Mesenchymal stem cell (in vitro differentiated cells and primary cell): ENCODE measurements around the gene CTSC.

Experiments used
- DNase-seq: peaks from one replicate; pipeline ENCODE4 v3.0.0-alpha.2; 2013
- H2AFZ ChIP-seq: one replicate; pipeline ENCODE4 v1.6.1; 2013; ENCODE audit warnings: low read depth, mild to moderate bottlenecking, control low read depth, inconsistent platforms, low read length, moderate library complexity
- H2AK5ac ChIP-seq: 2 replicates; pipeline ENCODE4 v1.6.1; 2013; ENCODE audit warnings: low read length, moderate library complexity, mild to moderate bottlenecking, inconsistent platforms; ENCODE audit not compliant: severe bottlenecking
- H2BK120ac ChIP-seq: one replicate; pipeline ENCODE4 v1.6.1; 2013; ENCODE audit warnings: low read depth, mild to moderate bottlenecking, inconsistent platforms, low read length, moderate library complexity
- H2BK12ac ChIP-seq, 2 experiments: one replicate each; pipeline ENCODE4 v1.6.1; 2013; ENCODE audit warnings: inconsistent platforms in 2 of 2, low read length in 2 of 2, mild to moderate bottlenecking in 2 of 2, moderate library complexity in 2 of 2, control low read depth in 1 of 2
- H2BK15ac ChIP-seq: one replicate; pipeline ENCODE4 v1.6.1; 2013; ENCODE audit warnings: mild to moderate bottlenecking, low read depth, inconsistent platforms; ENCODE audit not compliant: poor library complexity, severe bottlenecking
- H2BK5ac ChIP-seq: 2 replicates; pipeline ENCODE4 v1.6.1; 2013; ENCODE audit warnings: low read depth, mild to moderate bottlenecking, low read length, control low read depth, inconsistent platforms; ENCODE audit not compliant: poor library complexity, severe bottlenecking
- H3K14ac ChIP-seq, 2 experiments: one replicate each; pipeline ENCODE4 v1.6.1; 2013; ENCODE audit warnings: inconsistent platforms in 2 of 2, low read length in 2 of 2, control low read depth in 1 of 2, mild to moderate bottlenecking in 1 of 2, moderate library complexity in 1 of 2
- H3K18ac ChIP-seq, 2 experiments: one replicate each; pipeline ENCODE4 v1.6.1; 2013; ENCODE audit warnings: inconsistent platforms in 2 of 2, low read length in 2 of 2, control low read depth in 1 of 2, low read depth in 1 of 2, mild to moderate bottlenecking in 1 of 2
- H3K23ac ChIP-seq, 2 experiments: one replicate each; pipeline ENCODE4 v1.6.1; 2013; ENCODE audit warnings: inconsistent platforms in 2 of 2, low read length in 2 of 2, mild to moderate bottlenecking in 2 of 2, moderate library complexity in 2 of 2, control low read depth in 1 of 2
- H3K27ac ChIP-seq: 2 replicates; pipeline ENCODE4 v1.5.1; 2013; ENCODE audit warnings: mild to moderate bottlenecking, moderate library complexity, low read length, control low read depth, inconsistent platforms; ENCODE audit not compliant: poor library complexity, severe bottlenecking
- H3K27me3 ChIP-seq, 2 experiments: 2 replicates each; pipeline versions ENCODE4 v1.6.1 to v1.7.0; 2013; ENCODE audit warnings: low read length in 2 of 2, mild to moderate bottlenecking in 2 of 2, moderate library complexity in 2 of 2, control low read depth in 1 of 2, inconsistent platforms in 1 of 2; ENCODE audit not compliant: control insufficient read depth in 1 of 2, insufficient read depth in 1 of 2
- H3K36me3 ChIP-seq, 2 experiments: 2 replicates each; pipeline versions ENCODE4 v1.6.1 to v1.7.0; 2013; ENCODE audit warnings: low read length in 2 of 2, control low read depth in 1 of 2, inconsistent platforms in 1 of 2, low read depth in 1 of 2, mild to moderate bottlenecking in 1 of 2; ENCODE audit not compliant: insufficient read depth in 2 of 2, control insufficient read depth in 1 of 2
- H3K4ac ChIP-seq, 2 experiments: one replicate each; pipeline ENCODE4 v1.6.1; 2013; ENCODE audit warnings: inconsistent platforms in 2 of 2, low read length in 2 of 2, mild to moderate bottlenecking in 2 of 2, moderate library complexity in 2 of 2, control low read depth in 1 of 2, low read depth in 1 of 2
- H3K4me1 ChIP-seq: 2 replicates; pipeline ENCODE4 v1.6.1; 2013; ENCODE audit warnings: low read depth, low read length, control low read depth; ENCODE audit not compliant: control insufficient read depth, insufficient read depth
- H3K4me2 ChIP-seq: 2 replicates; pipeline ENCODE4 v1.6.1; 2013; ENCODE audit warnings: low read length, mild to moderate bottlenecking, inconsistent platforms; ENCODE audit not compliant: poor library complexity, severe bottlenecking
- H3K4me3 ChIP-seq, 2 experiments: 2 replicates each; pipeline versions ENCODE4 v1.5.1 to v1.7.0; 2013; ENCODE audit warnings: low read length in 2 of 2, mild to moderate bottlenecking in 2 of 2, control low read depth in 1 of 2, low read depth in 1 of 2; ENCODE audit not compliant: insufficient read depth in 1 of 2
- H3K79me1 ChIP-seq: replicated peaks from 2 replicates; pipeline ENCODE4 v1.6.1; 2013; ENCODE audit warnings: mild to moderate bottlenecking, control low read depth, low read length, inconsistent platforms; ENCODE audit not compliant: poor library complexity, severe bottlenecking
- H3K9ac ChIP-seq: 2 replicates; pipeline ENCODE4 v1.7.0; 2013; ENCODE audit warnings: mild to moderate bottlenecking, low read length, moderate library complexity
- H3K9me3 ChIP-seq: 2 replicates; pipeline ENCODE4 v1.7.0; 2013; ENCODE audit warnings: mild to moderate bottlenecking, low read length; ENCODE audit not compliant: control insufficient read depth
- H4K8ac ChIP-seq: one replicate; pipeline ENCODE4 v1.6.1; 2013; ENCODE audit warnings: inconsistent platforms, mild to moderate bottlenecking, low read length, moderate library complexity
- H4K91ac ChIP-seq: one replicate; pipeline ENCODE4 v1.6.1; 2013; ENCODE audit warnings: mild to moderate bottlenecking, low read length, inconsistent platforms
- WGBS: methylation state at CpG from one replicate; pipeline ENCODE4 v1.1.7; 2013; ENCODE audit warnings: mixed read lengths; 5-methylcytosine and 5-hydroxymethylcytosine counted together

CTSC gene

DNA sequence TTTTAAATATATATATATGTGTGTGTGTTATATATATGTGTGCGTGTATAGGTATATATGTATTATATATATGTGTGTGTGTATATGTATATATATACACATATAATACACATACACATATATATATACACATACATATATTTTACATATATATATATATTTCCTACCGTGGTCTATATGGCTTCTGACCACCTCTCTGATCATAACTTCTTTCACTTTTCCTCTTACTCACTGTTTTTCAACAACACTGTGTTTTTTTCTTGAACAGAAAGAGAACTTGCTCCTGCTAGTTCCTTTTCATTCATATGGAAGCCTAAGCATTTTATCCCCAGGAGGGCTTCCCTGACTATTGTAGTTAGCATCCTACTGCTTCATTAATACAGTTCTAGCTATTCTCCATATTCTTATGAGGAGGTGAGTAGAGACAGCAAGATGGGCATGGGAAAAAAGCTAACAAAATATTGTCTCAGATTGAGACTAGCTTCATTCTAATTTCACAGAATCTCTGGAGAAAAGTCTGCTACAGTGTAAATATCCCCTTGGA, 38.5 kb upstream of the CTSC start:
- Histone ChIP-seq H2BK15ac (no peak overlapping the region), H3K18ac (no peak overlapping the region), H3K4ac (no peak overlapping the region), H2AK5ac (no peak overlapping the region), H3K23ac (no peak overlapping the region), H3K27me3 (no peaks in the 10 kb centered on the region), H4K91ac (no peak overlapping the region), H4K8ac (no peak overlapping the region), H2BK120ac (no peak overlapping the region), H2BK5ac (no peak overlapping the region), H3K79me1 (no peaks in the 10 kb centered on the region), H3K9me3 (no peaks in the 10 kb centered on the region), H3K4me2 (no peak overlapping the region), H3K36me3 (no peaks in the 10 kb centered on the region), H3K4me3 (no peak overlapping the region), H3K27ac (no peak overlapping the region), H2AFZ (no peak overlapping the region), H3K9ac (no peak overlapping the region), H3K4me1 (no peaks in the 10 kb centered on the region), H2BK12ac (no peak overlapping the region), H3K14ac (no peak overlapping the region)
- DNase-seq, result no peak
- 77% methylated on average over 1 of the region's 2 CpGs for WGBS

DNA sequence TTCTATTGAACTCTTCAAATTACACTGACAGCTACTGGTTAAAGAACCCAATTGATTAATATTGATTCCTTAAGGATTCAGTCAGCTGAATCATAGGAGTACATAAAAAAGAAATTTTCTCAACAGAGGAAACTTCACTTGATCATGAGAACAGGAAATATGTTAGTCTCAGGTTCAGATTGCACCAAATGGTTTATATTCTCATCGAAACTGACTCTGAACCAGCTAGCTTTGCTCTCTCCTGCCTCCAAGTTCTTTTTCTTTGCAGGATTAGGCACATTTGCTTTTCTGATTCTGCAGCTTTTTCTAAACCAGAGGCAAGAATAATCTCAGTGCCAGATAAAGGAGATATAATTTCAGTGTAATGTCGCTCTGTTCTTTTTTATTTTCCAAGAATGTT, 33.2 kb upstream of the CTSC start:
- Histone ChIP-seq H3K14ac (no peak overlapping the region), H3K27me3 (no peaks in the 10 kb centered on the region), H3K27ac (no peak overlapping the region), H2BK5ac (no peak overlapping the region), H3K4me1 (no peaks in the 10 kb centered on the region), H3K18ac (no peak overlapping the region), H4K91ac (no peak overlapping the region), H4K8ac (no peak overlapping the region), H2AK5ac (no peak overlapping the region), H3K23ac (no peak overlapping the region), H3K4ac (no peak overlapping the region), H3K9me3 (no peaks in the 10 kb centered on the region), H3K9ac (no peak overlapping the region), H3K36me3 (no peaks in the 10 kb centered on the region), H2AFZ (no peak overlapping the region), H3K4me3 (no peak overlapping the region), H2BK15ac (no peak overlapping the region), H2BK120ac (no peak overlapping the region), H3K4me2 (no peak overlapping the region), H2BK12ac (no peak overlapping the region), H3K79me1 (no peaks in the 10 kb centered on the region)
- no peak for DNase-seq
- 94% methylated on average over 2 of the region's 2 CpGs for WGBS

GRCh38 chr11:88367310-88367709, 29.8 kb upstream of the CTSC start:
- H2BK12ac ChIP-seq, result no peak overlapping the region
- 97% methylated on average over 3 of the region's 3 CpGs for WGBS
- no peak overlapping the region for H4K8ac ChIP-seq
- no peak overlapping the region for H2BK5ac ChIP-seq
- no peak overlapping the region for H2BK15ac ChIP-seq
- no peak overlapping the region for H2AK5ac ChIP-seq
- no peak overlapping the region for H4K91ac ChIP-seq
- no peak overlapping the region for H3K14ac ChIP-seq
- H3K18ac ChIP-seq, result no peak overlapping the region
- DNase-seq, result no peak
- no peak overlapping the region for H3K4me2 ChIP-seq
- no peak overlapping the region for H3K9ac ChIP-seq
- no peak overlapping the region for H2AFZ ChIP-seq
- H2BK120ac ChIP-seq, result no peak overlapping the region
- H3K4me1 ChIP-seq, result peaks cover 2% of the 10 kb centered on the region
- H3K23ac ChIP-seq, result no peak overlapping the region
- no peaks in the 10 kb centered on the region for H3K9me3 ChIP-seq
- H3K79me1 ChIP-seq, result no peaks in the 10 kb centered on the region
- H3K27ac ChIP-seq, result no peak overlapping the region
- no peak overlapping the region for H3K4ac ChIP-seq
- no peaks in the 10 kb centered on the region for H3K36me3 ChIP-seq
- H3K4me3 ChIP-seq, result no peak overlapping the region
- H3K27me3 ChIP-seq, result no peaks in the 10 kb centered on the region

DNA sequence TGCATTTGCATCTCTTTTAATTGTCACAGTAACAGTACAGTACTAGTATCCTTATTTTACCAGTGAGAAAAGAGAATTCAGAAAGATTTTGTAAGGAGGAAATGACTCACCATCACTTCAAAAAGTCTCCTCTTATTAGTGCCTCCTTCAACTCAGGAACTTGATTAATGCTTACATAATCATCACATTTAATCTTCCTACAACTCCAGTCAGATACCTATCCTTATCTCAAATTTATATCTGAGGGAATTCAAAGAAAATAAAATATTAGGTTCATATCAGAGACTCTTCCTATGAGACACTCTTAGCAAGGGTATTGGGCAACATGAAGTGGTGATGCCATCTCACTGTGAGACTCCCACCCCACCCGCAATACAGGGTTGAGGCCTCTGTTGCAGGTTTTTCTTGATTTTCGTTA, 26.1 kb upstream of the CTSC start:
- H3K36me3 ChIP-seq, result no peaks in the 10 kb centered on the region
- H3K14ac ChIP-seq, result no peak overlapping the region
- no peak overlapping the region for H3K4me3 ChIP-seq
- H3K23ac ChIP-seq, result no peak overlapping the region
- WGBS, result 88% methylated on average over 2 of the region's 2 CpGs
- H3K4ac ChIP-seq, result no peak overlapping the region
- peak; percentile 68 for DNase-seq
- H2AFZ ChIP-seq, result no peak overlapping the region
- H2BK12ac ChIP-seq, result no peak overlapping the region
- no peak overlapping the region for H2BK5ac ChIP-seq
- no peak overlapping the region for H3K18ac ChIP-seq
- H3K4me1 ChIP-seq, result peaks cover 3% of the 10 kb centered on the region
- no peaks in the 10 kb centered on the region for H3K79me1 ChIP-seq
- no peak overlapping the region for H3K4me2 ChIP-seq
- H4K91ac ChIP-seq, result no peak overlapping the region
- no peaks in the 10 kb centered on the region for H3K9me3 ChIP-seq
- no peak overlapping the region for H2AK5ac ChIP-seq
- H4K8ac ChIP-seq, result no peak overlapping the region
- H3K27me3 ChIP-seq, result no peaks in the 10 kb centered on the region
- H2BK120ac ChIP-seq, result no peak overlapping the region
- H2BK15ac ChIP-seq, result no peak overlapping the region
- no peak overlapping the region for H3K27ac ChIP-seq
- no peak overlapping the region for H3K9ac ChIP-seq
